Spleen (tissue), 11 donors: ENCODE results near the gene MYO9A. TPM values are rescaled to one million over a fixed set of nuclear protein-coding genes. Genes with fewer than 3 reads are reported as not detected.

Source experiments
- DNase-seq: peaks from one replicate; pipeline ENCODE4 v3.0.0-alpha.2; 2020
- H3K27ac ChIP-seq, 8 donors: fragments of 200-600 bp; sonication (generic) in 7 of 8; 1 replicate in 4 of 8; 2 replicates in 4 of 8; pipeline versions ENCODE4 v1.5.0 to v1.8.0; 2016 to 2021; ENCODE audit warnings: inconsistent platforms in 4 of 8, mild to moderate bottlenecking in 4 of 8, moderate library complexity in 1 of 8
- H3K27me3 ChIP-seq, 7 donors: fragments of 200-600 bp; sonication (generic) in 6 of 7; replicated peaks in 1 of 7; 1 replicate in 4 of 7; 2 replicates in 3 of 7; pipeline versions ENCODE4 v1.5.0 to v1.8.0; 2016 to 2021; ENCODE audit warnings: inconsistent platforms in 3 of 7, mild to moderate bottlenecking in 1 of 7
- H3K36me3 ChIP-seq, 6 donors: fragments of 200-600 bp; sonication (generic) in 5 of 6; 1 replicate in 4 of 6; 2 replicates in 2 of 6; pipeline versions ENCODE4 v1.5.0 to v1.8.0; 2016 to 2021; ENCODE audit warnings: inconsistent platforms in 2 of 6
- H3K4me1 ChIP-seq, 6 donors: fragments of 200-600 bp; sonication (generic) in 5 of 6; 1 replicate in 3 of 6; 2 replicates in 3 of 6; pipeline versions ENCODE4 v1.5.0 to v1.8.0; 2016 to 2021; ENCODE audit warnings: inconsistent platforms in 3 of 6
- H3K4me3 ChIP-seq, 8 donors: fragments of 200-600 bp; sonication (generic) in 7 of 8; 1 replicate in 4 of 8; 2 replicates in 4 of 8; pipeline versions ENCODE4 v1.5.0 to v1.8.0; 2016 to 2021; ENCODE audit warnings: inconsistent platforms in 4 of 8, mild to moderate bottlenecking in 4 of 8, moderate library complexity in 2 of 8
- H3K9me3 ChIP-seq, 8 donors: fragments of 200-600 bp; sonication (generic) in 7 of 8; 1 replicate in 4 of 8; 2 replicates in 4 of 8; pipeline versions ENCODE4 v1.5.0 to v1.8.0; 2016 to 2021; ENCODE audit warnings: inconsistent platforms in 4 of 8
- CTCF ChIP-seq, 11 experiments: fragments of 200-600 bp in 7 of 11; fragments of 450-650 bp in 4 of 11; sonication (generic) in 4 of 11; IDR thresholded peaks in 8 of 11; conservative IDR thresholded peaks in 3 of 11; 1 replicate in 7 of 11; 2 replicates in 4 of 11; pipeline versions ENCODE4 v1.4.0 to v1.8.0; 2016 to 2021; ENCODE audit warnings: antibody characterized with exemption in 11 of 11, inconsistent platforms in 4 of 11, mild to moderate bottlenecking in 1 of 11
- POLR2A ChIP-seq, 3 donors: fragments of 450-650 bp; IDR thresholded peaks; one replicate each; pipeline ENCODE4 v1.5.1; 2017; ENCODE audit warnings: antibody characterized with exemption in 3 of 3, mild to moderate bottlenecking in 1 of 3
- POLR2AphosphoS5 ChIP-seq, 3 donors: sonication (generic); formaldehyde crosslinking; IDR thresholded peaks; one replicate each; pipeline ENCODE4 v1.5.1; 2017; ENCODE audit warnings: antibody characterized with exemption in 3 of 3
- WGBS, 5 donors: extraction: QIAGEN DNeasy Blood & Tissue Kit in 3 of 5; methylation state at CpG; one replicate each; pipeline versions ENCODE4 v1.1.5 to v1.1.7; 2013 to 2018; 5-methylcytosine and 5-hydroxymethylcytosine counted together
- intact Hi-C: fragments of 100-400 bp; cut with DNase I; formaldehyde crosslinking; loops from one replicate; pipeline ENCODE4 v1.15.0; 2023; ENCODE audit warnings: low total_unique reads
- polyA plus RNA-seq, 3 donors: library from polyadenylated mRNA; stranded (reverse); fragments of 200-250 nt; gene quantifications; one replicate each; pipeline ENCODE4 v1.2.1, GENCODE V29; 2013
- total RNA-seq, 7 donors: library from RNA; depleted of rRNA in 3 of 7; stranded (reverse); fragments of >200 nt in 3 of 7; fragmentation: NEBNext Ultra II Directional in 4 of 7; extraction: Animal tissue kit (Norgen Biotek cat#: 25700) in 4 of 7; gene quantifications; one replicate each; pipeline versions ENCODE4 v1.1.0 to v1.2.1, GENCODE V29; 2016 to 2021
- donor health status: healthy with polysubstance abuse.
- donor health status: DM: no; HTN: no; CAD: no; lungs with moderate emphysema.
- donor health status: DM: no; HTN: no; CAD: no.
- donor health status: Bipolar disorder and iron deficiency.
- donor health status: healthy.
- donor health status: DM: no; HTN: no; CAD: no.
- donor health status: DM: yes; HTN: yes; CAD: no.

Gene MYO9A
- total and polyA plus RNA-seq, 10 donors = 1.7 to 80.9 (median 50.9) TPM

DNA sequence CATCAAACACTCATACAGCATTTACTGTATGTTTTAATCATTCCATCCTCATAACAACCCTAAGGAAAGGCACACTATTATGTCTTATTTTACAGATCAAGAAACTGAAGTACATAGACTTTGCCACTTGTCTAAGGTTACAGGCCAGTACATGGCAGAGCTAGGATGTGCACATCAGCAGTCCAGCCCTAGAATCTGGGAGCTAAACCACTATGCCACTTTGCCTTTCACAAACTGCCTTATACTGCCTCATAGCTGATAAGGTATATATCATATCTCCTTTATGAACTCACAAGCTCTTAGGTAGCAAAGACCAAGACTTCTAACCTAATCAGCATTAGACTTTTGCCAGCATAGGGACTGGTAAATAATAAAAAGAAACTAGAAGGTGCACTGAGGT is 49.1 kb downstream of the MYO9A start:
- TF ChIP-seq CTCF (IDR thresholded peaks at IDR 0.05 in 8 of 11, conservative IDR thresholded peaks at IDR 0.05 in 3 of 11) (no peak), POLR2A (IDR thresholded peaks at IDR 0.05) (no peak), POLR2AphosphoS5 (IDR thresholded peaks at IDR 0.05) (no peak)
- H3K36me3 ChIP-seq = no peaks in the 10 kb centered on the region

GRCh38 chr15:72065801-72066200 is 52.1 kb downstream of the MYO9A start:
- Histone ChIP-seq H3K27me3 (no peaks in the 10 kb centered on the region), H3K36me3 (no peaks in the 10 kb centered on the region), H3K4me3 (no peak overlapping the region), H3K4me1 (peaks cover 0 to 4% (median 0%) of the 10 kb centered on the region in 6 donors), H3K9me3 (peaks cover 0 to 13% (median 7%) of the 10 kb centered on the region in 8 donors), H3K27ac (no peak overlapping the region)
- TF ChIP-seq POLR2A (IDR thresholded peaks at IDR 0.05) = no peak
- no peak for TF ChIP-seq CTCF (IDR thresholded peaks at IDR 0.05 in 8 of 11, conservative IDR thresholded peaks at IDR 0.05 in 3 of 11)
- no peak for TF ChIP-seq POLR2AphosphoS5 (IDR thresholded peaks at IDR 0.05)
- intact Hi-C loops = no loop called here
- WGBS, 5 donors = 89 to 94% (median 90%) methylated on average over 2 of the region's 2 CpGs
- DNase-seq = no peak

More for the DNA sequence above, 49.1 kb downstream of the MYO9A start:
- Histone ChIP-seq H3K4me3 (no peak overlapping the region), H3K4me1 (peaks cover 0 to 9% (median 0%) of the 10 kb centered on the region in 6 donors), H3K27ac (no peak overlapping the region), H3K27me3 (no peaks in the 10 kb centered on the region), H3K9me3 (no peaks in the 10 kb centered on the region)
- no peak for DNase-seq
- intact Hi-C loops = no loop called here

- DNase-seq = no peak
Observed at GRCh38 chr15:72063186-72063585, 54.8 kb downstream of the MYO9A start.

GRCh38 chr15:72062319-72062718 is 55.6 kb downstream of the MYO9A start:
- Histone ChIP-seq H3K27me3 (no peaks in the 10 kb centered on the region), H3K4me1 (peaks cover 0 to 17% (median 2%) of the 10 kb centered on the region in 6 donors), H3K9me3 (peaks cover 0 to 13% (median 7%) of the 10 kb centered on the region in 8 donors), H3K27ac (no peak overlapping the region), H3K4me3 (no peak overlapping the region), H3K36me3 (no peaks in the 10 kb centered on the region)
- DNase-seq = no peak
- no peak for TF ChIP-seq POLR2A (IDR thresholded peaks at IDR 0.05)
- TF ChIP-seq CTCF (IDR thresholded peaks at IDR 0.05 in 8 of 11, conservative IDR thresholded peaks at IDR 0.05 in 3 of 11) = no peak
- intact Hi-C loops = no loop called here

More at GRCh38 chr15:72063186-72063585, 54.8 kb downstream of the MYO9A start:
- peaks cover 0 to 13% (median 7%) of the 10 kb centered on the region in 8 donors for H3K9me3 ChIP-seq
- peaks cover 0 to 8% (median 0%) of the 10 kb centered on the region in 6 donors for H3K4me1 ChIP-seq
- no peak overlapping the region for H3K27ac ChIP-seq
- H3K36me3 ChIP-seq = no peaks in the 10 kb centered on the region
- TF ChIP-seq POLR2A (IDR thresholded peaks at IDR 0.05) (no peak), POLR2AphosphoS5 (IDR thresholded peaks at IDR 0.05) (no peak), CTCF (IDR thresholded peaks at IDR 0.05 in 8 of 11, conservative IDR thresholded peaks at IDR 0.05 in 3 of 11) (no peak)
- intact Hi-C loops = no loop called here
- H3K27me3 ChIP-seq = no peaks in the 10 kb centered on the region
- H3K4me3 ChIP-seq = no peak overlapping the region
